Inferior parietal cortex (tissue), 1 donor: Measurements from ENCODE around the gene EFEMP2.

ENCODE experiments used
- DNase-seq: peaks from one replicate; pipeline ENCODE4 v3.0.0-alpha.2; 2016; ENCODE audit errors: extremely low spot score

EFEMP2 gene

DNA sequence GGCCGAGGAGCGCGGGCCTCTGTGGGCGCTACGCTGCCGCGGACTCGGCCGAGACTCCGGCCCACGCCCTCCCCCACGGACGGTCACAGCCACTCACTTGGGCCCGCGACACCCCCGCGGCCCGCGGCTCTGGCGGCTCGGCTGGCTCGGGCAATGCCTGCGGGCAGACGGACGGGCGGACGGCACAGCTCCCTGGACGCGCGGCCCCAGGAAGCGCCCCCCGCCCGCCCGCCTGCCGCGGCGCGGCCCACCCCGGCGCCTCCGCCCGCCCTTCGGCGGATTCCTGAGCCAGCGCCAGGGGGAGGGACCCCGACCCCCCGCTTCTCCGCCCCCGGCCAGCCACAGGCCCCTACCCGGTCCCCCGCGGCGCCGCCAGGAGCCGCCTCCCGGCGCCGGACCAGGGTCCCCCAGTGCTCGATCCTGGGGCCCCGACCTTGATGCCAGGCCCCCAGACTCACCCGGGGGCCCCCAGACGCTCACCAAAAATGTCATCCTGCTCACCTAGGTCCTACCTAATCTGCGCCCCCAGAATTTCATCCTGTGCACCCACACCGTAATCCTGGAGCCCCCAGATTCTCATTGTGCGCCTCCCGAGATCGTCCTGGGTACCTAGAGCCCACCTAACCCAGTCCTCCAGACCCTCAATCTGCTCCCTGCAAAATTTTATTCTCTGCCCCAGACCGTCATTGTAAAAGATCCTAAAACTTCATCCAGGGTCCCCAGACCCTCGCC, at the start of gene EFEMP2:
TSS of gene EFEMP2 (minus strand) at position 215 of the 732 bp plus-strand sequence. CDS start 446 bp downstream, outside the sequence.
- no peak for DNase-seq

DNA sequence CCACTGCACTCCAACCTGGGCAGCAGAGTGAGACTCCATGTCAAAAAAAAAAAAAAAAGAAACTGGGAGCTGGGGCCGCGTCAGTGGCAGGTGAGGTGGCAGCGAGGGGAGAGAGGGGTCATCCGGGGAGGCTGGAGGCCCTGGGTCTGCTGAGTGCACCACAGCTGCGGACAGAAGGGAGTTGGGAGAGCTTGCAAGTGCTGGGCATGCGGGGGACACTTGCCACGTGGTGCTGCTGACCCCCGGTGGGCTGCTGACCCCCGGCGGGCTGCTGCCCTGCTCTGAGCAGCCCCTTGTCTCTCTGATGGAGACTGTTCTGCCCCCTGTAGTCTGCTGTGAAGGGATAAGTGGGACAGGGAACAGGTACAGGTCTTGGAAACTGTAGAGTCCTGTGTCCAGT, 49.3 kb upstream of the EFEMP2 start:
- DNase-seq, result no peak

DNA sequence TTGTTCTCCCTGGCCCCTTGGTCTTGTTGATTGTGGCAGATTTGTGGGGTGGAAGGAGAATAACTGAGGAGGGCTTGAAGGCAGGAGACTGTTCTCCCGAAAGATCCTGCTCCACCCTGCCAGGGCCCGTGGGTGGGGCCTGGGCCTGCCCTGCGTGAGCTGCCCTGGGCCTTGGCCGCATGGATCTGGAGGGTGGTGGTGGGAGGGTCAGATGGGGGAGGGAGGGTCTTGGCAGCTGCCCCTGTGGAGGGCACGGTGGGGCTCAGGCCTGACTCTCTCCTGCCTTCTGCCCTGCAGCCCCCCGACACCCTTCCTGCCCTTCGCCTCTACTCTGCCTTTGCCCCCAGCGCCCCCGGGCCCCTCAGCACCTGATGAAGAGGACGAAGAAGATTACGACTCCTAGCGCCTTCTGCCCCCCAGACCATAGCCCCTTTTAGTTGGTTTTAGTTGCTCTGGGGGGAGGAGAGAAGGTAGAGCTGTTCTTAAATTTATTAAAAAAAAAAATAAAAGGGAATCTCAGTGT, 48.5 kb upstream of the EFEMP2 start:
- no peak for DNase-seq

DNA sequence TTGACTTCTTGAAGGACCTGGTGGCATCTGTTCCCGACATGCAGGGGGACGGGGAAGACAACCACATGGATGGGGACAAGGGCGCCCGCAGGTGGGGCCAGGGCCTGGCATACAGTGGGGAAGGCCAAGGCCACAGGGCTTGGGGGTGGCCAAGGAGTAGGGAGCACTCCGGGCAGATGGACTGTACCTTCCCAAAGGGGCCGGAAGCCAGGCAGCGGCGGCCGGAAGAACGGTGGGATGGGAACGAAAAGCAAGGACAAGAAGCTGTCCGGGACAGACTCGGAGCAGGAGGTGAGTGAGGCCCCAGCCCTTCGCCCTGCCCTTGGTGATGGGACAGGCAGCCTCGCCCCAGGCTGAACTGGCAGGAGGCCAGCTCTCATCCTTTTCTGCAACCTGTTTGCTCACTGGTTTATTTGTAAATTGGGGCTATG, 47.8 kb upstream of the EFEMP2 start:
- no peak for DNase-seq

DNA sequence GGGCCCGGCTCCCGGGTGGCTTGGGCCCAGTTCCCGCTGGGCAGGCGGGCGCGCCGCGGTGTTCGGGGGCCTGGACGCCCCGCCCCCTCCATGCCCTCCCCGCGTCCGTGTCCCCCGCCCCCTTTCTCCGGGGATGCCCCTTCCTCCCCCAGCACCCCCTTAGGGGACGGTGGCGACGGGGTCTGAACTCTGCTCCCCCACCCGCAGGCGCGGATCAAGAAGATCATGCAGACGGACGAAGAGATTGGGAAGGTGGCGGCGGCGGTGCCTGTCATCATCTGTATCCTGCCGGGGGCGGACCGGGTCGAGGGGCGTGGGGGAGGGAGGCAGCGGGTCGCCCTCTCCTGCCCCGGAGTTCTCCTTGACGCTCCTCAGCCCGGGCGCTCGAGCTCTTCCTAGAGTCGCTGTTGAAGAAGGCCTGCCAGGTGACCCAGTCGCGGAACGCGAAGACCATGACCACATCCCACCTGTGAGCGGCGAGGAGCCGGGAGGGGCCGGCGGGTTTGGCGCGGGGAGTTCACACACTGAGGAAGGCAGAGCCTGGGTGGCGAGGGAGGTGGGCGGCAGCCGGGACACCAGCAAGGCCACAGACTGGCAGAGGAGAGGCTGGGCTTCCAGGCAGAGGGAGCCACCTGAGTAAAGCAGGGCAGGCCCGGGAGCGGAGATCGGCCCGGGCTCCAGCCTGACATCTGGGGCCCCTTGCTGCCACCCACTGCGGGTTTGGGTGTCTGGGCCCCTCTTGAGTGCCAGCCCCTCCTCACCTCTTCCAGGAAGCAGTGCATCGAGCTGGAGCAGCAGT, 47.2 kb upstream of the EFEMP2 start:
- no peak for DNase-seq

DNA sequence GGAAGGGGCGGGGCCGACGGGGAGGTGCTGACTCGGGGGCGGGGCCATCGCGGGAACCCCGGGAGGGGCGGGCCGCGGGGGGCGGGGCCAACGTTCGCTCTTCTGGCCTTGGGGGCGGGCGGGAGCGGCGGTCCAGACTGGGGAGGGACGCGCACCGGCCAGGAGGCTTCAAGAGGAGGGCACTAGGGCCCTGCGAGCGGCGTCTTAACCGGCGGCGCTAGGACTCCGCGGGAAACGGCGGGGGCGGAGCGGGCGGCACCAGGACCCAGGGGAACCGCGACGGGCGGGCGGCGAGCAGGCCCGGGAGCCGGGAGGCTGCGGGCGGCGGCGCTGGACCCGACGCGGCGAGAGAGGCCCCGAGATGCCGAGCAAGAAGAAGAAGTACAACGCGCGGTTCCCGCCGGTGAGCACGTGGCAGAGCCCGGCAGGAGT, 46.6 kb upstream of the EFEMP2 start, which contains the start of gene DRAP1:
TSS of gene DRAP1 (plus strand) at position 286 of the 432 bp plus-strand sequence. CDS start at position 362, 76 bp downstream.
- peak; percentile 94 for DNase-seq

DNA sequence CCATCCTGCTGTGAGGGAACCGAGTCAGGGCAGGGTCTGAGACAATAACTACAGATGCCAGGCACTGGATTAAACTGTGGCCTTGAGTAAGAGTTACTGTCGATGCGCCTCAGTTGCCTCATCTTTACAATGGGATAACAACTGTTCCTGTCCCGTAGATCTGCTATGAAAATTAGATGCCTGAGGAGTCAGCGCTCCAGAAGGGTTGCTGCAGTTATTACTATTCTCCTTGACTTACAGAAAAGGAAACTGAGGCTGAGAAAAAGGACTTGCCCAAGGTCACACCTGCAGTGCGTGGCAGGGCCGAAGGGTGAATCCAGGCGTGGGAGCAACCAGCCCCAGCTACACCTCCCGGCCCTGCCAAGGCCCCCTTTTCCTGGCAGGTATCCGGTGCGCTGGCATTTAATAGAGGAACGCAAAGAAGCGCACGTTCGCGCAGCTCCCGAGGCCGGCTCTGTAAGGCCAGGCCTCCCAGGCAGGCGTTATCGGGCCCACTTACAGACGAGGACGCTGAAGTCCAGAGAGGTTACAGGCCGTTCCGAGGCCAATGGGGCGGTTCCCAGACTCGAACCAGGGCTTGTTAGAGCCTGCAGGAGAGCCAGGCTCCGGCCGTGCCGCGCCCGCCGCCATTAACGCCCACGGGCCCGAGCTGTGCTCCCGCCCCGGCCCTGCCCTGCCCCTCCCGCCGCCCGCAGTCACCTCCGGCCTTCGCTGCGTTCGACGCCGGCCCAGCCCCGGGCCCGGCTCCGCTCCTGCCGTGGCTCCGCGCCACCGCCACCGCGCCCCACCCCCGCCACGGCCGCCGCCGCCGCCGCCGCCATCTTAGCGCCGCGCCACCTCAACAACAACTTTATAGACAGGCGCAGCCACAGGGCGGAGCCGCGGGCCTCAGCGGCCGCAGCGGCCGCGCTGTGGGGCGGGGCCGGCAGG, 45.9 kb upstream of the EFEMP2 start, which contains the start of gene C11orf68:
TSS of gene C11orf68 (minus strand) at position 852 of the 930 bp plus-strand sequence. CDS start at position 821, 31 bp downstream.
- DNase-seq, result peak; percentile 29

DNA sequence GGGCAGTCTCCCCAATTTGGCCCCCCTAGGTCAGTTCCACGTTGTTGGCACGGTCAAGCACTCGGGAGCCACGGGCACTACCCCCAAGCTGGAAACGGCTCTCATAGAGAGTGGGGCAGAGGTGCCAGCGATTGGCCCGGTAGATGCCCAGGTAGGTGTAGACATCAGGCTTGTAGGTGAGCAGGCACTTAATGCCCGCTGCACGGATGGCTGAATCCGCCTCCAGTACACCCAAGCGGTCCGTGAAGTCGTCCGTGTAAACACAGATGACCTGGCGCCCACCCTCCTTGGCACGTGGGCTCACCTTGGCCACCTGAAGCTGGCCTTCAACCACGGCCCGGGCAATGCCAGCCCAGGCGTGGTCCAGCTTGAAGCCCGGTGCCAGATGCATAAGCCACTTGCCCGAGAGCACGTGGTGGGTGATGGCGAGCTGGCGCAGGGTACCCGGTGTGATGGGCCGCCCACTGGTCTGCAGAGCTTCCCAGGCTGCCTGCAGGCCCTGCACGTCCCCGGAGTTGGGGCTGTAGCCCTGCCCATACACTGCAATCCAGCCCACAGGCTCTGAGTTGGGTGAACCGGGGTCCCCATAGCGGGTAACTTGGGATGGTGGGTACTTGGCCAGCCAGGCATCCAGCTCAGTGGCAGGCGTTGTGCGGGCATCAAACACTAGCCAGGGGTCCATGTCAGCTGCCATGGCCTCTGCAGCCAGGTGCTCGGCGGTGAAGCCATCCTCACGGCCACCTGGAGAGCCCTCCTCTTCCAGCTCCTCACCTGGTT, 45.0 kb upstream of the EFEMP2 start:
- no peak for DNase-seq

DNA sequence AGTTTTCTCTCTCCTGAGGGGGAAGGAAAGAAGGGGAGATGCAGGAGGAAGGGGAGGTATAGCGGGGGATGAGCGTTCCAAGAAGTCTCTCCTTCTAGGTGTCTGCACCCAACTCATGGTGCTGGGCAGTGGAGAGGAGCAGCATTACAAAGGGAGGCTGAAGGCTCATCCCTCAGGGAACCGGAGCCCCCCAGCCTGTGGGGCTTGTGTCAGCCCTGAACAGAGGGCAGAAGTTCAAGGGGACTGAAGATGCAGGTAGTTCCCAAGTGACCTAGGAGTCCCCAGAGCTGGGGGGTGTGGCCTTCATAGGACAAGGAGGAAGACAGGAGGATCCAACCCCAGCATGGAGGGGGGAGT, 44.5 kb upstream of the EFEMP2 start:
- no peak for DNase-seq

DNA sequence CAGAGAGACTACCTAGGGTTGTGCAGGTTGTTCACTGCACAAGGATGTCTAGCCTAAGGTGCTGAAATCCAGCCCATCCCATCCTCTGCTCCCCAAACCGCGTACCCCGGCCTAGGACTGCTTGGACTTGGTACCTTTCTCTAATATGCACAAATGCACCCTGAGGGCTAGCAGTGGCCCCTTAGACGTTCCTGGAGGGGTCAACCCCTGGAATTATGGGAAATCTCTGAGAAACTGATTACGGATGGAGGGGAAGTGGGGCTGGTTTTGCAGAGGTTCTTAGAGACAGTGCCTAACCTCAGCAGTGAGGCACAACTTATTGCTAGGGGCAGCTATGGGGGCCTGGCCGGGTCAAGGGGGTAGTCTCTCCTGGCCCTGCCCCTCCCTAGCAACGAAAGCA, 43.8 kb upstream of the EFEMP2 start:
- DNase-seq, result no peak

DNA sequence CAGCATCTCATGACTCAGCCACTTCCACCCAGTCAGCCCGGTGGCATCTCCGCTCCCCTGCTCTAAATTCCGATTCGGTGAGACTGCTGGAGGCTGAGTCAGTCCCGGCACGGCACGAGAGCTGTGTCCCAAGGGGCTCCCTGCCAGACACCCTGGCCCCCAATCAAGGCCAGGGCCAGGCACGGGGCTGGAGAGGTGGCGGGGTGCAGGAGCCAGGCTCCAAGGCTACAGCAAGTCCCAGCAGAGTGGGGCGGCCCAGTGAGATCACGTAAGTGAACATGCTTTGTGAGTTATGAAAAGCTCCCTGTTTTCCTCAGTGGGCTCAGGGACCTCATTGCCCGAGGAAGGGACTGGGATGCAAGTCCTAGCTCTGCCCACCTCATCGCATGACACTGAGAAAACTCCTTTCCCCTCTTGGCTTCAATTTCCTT, 43.2 kb upstream of the EFEMP2 start:
- DNase-seq, result no peak

DNA sequence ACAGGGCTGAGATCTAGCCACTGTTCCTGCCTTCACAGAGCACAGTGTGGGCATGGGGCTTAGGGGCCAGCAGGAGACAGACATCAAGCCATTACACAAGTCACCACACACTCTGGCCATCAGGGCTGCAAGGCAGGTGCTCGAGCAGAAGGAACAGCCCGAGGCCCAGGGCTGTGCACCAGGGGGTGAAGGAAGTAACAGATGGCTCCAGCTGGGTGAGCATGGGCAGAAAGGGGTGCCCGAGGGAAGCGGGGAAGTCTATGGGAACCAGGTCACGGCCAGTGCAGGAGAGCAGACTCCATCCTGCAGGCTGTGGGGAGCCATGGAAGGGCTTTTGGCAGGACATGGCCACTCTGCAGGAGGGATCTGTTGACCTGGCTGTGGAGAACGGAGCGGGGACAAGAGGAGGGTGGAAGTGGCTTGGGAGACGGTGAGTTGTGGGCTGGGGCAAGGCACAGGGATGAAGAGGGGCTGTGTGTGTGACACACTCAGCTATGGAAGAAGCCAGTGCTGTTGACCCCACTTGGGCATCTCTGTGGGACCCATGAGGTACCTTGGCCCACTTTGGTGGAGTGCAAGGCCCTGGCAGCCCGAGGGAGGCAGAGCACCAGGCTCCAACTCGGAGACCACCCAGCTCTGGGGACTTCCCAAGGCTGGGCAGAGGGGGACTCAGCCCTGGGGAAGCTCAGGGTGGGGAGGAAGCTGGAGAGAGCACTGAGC, 42.7 kb upstream of the EFEMP2 start:
- no peak for DNase-seq

DNA sequence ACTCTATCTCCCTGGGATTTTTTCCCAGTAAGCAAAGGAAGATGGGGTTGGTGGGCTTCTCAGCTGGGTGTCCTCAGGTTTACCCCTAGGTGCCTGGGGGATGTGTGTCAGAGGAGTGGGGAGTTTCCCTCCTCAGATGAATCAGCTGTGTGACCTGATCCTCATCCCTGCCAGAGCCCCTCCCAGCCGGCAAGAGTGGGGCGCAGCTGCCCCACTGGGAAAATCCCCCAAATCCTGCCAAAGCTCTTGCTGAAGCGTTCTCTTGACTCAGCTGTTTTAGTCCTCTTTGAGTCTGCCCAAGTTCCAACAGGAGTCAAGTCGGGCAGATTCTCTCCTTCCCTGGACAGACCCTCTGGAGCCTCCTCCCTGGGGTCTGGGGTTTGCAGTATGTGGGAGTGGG, 40.2 kb upstream of the EFEMP2 start:
- DNase-seq, result no peak

DNA sequence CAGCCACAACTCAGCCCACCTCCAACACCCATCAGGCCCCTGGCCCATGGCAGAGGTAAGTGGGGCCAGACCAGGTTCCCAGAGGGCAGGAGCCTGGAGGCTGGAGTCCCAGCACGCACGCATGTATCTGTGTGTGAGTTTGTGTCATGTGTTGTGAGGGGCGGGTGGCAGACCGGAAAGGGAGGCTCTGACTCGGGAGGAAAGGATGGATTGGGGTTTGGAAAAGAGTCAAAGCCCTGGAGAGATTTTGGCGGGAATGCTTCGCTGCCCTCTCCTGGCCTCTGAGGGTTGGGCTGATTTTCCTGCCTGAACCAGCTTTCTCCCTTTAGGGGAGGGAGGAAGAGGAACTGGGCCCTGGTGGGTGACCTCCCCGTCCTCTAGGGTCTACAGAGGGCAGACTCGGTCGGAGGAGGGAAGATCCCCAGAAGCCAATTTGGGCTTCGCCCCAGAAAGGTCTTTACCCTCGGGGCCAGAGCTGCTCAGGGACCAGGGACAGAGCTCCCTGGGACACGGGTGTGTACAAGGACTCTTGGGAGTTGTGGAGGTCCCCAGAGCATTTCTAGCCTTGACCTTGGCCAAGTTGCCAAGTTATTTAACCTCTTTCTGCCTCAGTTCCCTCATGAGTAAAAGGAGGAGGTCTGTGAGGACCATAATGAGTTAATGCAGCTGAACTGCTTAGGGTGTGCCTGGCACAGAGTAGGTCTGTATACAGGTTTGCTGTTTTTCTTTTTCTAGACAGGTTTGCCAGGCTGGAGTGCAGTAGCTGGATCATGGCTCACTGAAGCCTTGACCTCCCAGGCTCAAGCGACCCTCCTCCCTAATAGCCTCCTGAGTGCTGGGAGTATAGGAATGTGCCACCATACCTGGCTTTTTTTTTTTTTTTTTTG, 39.3 kb upstream of the EFEMP2 start:
- DNase-seq, result no peak

DNA sequence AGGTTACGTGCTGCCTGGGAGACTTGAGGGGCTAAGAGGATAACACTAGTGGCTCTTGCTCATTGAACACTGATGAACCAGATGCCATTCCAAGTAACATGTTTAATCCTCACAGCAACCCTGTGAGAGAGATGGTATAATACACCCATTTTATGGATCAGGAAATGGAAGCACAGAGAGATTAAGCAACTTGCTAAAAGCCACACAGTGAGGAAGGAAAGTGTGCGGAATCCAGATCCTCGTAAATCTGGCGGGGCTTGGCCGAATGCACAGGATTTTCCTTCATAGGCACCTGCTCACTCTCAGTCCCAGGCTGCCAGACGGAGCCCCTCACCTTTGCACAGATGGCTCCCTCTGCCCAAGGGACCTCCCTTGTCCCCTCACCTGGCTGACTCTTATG, 35.3 kb upstream of the EFEMP2 start:
- DNase-seq, result no peak

DNA sequence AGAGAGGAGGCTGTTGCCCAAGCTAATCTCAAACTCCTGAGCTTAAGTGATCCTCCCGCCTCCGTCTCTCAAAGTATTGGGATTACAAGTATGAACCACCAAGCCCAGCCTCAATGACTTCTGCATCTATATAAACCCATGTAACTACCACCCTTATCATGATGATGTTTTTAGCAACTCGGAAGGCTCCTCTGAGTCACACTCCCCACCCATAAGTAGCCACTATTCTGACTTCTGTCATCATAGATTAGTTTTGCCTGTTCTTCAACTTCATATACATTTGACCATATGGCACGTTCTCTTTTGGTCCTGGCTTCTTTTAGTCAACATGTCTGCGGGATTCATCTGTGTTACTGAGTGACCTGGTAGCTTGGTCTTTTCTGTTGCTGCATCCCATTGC, 34.0 kb upstream of the EFEMP2 start:
- DNase-seq, result no peak

DNA sequence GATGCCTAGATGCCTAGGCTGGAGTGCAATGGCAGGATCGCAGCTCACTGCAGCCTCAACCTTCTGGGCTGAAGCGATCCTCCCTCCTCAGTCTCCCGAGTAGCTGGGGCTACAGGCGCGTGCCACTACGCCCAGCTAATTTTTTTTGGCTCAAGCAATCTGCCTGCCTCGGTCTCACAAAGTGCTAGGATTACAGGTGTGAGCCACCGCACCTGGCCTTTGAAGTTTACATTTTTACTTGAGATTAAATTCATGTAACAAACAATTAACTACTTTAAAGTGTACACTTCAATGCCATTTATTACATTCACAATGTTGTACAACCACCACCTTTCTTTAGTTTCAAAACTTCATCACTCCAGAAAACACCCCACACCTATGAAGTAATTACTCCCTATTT, 31.1 kb upstream of the EFEMP2 start:
- no peak for DNase-seq

DNA sequence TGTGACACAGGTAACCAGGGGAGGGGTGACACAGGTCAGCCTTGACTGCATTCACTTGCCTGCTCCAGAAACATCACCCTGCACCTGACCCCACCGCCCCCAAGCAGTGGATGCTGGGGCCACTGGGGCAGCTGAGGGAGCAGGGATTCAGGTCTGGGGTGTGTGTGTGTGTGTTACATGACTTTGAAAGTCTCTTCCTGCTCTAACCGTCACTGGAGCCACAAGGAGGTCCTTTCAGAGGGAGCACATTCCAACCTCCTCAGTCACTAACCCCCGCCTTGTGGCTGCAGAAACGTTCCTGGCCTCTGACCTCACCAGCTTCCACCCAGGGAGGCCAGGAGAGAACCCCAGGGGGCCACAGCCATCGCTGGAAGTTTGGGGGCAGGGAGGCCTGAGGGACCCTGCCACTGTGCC, 30.5 kb upstream of the EFEMP2 start:
- DNase-seq, result no peak

DNA sequence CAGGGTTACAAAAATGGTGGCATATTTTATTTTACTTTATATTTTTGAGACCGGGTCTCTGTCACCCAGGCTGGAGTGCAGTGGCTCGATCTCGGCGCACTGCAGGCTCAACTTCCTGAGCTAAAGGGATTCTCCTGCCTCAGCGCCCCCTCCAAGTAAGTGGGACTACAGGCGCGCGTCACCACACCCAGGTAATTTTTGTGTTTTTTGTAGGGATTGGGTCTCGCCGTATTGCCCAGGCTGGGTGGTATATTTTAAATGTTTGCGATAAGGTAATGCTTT, 28.2 kb upstream of the EFEMP2 start:
- no peak for DNase-seq
